C4-2B (cell line): Measurements from ENCODE around the gene B9D1.

ENCODE experiments used
- H3K27ac ChIP-seq: fragments of 450-650 bp; 2 replicates; pipeline ENCODE4 v1.5.1; 2017
- ZFX ChIP-seq: fragments of 450-650 bp; IDR thresholded peaks from 2 replicates; pipeline ENCODE4 v1.6.1; 2017
- TF ChIP-seq, protein P1 (sequence below): fragments of 450-650 bp; conservative IDR thresholded peaks from 2 replicates; pipeline ENCODE4 v1.5.1; 2017; ENCODE audit warnings: mild to moderate bottlenecking

B9D1 gene

GRCh38 chr17:19372439-19372838 is 9.9 kb upstream of the B9D1 start:
- no peak for TF ChIP-seq ZFX
- TF ChIP-seq, protein P1, sequence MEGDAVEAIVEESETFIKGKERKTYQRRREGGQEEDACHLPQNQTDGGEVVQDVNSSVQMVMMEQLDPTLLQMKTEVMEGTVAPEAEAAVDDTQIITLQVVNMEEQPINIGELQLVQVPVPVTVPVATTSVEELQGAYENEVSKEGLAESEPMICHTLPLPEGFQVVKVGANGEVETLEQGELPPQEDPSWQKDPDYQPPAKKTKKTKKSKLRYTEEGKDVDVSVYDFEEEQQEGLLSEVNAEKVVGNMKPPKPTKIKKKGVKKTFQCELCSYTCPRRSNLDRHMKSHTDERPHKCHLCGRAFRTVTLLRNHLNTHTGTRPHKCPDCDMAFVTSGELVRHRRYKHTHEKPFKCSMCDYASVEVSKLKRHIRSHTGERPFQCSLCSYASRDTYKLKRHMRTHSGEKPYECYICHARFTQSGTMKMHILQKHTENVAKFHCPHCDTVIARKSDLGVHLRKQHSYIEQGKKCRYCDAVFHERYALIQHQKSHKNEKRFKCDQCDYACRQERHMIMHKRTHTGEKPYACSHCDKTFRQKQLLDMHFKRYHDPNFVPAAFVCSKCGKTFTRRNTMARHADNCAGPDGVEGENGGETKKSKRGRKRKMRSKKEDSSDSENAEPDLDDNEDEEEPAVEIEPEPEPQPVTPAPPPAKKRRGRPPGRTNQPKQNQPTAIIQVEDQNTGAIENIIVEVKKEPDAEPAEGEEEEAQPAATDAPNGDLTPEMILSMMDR: no peak
- H3K27ac ChIP-seq: no peak overlapping the region

- TF ChIP-seq, protein P1: no peak
- no peak for TF ChIP-seq ZFX
- H3K27ac ChIP-seq: no peak overlapping the region
Observed at GRCh38 chr17:19372011-19372370, 9.5 kb upstream of the B9D1 start.

DNA sequence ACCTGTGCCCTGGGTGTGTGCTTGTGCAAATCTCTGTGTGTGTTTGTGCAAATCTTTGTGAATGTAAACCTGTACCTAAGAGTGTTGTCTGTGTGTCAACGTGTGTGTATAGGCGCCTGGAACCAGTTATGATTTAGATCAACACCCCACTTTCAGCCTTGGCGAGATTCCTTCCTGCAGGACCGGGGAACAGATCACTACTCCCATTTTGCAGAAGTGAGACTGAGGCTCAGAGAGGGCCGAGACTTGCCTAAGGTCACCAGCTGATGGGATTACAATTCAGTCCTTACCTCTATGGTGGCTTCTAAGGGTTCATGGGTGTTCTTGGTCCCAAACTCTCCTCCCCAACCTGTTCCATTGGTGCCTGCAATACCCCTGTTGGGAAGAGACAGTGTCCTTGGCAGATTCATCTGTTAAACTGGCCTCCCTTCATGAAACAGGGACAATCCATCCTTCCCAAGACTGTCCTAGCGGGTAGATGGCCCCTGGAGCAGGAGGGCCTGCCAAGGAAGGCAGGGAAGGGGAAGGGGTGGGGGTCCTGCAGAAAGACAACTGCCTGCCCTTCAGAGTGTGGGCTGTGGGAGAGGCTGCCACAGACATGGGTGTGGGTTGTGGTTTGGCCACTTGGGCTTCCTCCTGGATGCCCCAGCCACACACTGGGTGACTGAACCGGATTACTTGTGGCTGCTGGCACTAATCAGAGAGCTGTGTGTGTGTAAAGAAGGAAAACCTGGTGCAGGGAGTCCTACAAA is 8.9 kb upstream of the B9D1 start:
- TF ChIP-seq ZFX: no peak
- TF ChIP-seq, protein P1: no peak

DNA sequence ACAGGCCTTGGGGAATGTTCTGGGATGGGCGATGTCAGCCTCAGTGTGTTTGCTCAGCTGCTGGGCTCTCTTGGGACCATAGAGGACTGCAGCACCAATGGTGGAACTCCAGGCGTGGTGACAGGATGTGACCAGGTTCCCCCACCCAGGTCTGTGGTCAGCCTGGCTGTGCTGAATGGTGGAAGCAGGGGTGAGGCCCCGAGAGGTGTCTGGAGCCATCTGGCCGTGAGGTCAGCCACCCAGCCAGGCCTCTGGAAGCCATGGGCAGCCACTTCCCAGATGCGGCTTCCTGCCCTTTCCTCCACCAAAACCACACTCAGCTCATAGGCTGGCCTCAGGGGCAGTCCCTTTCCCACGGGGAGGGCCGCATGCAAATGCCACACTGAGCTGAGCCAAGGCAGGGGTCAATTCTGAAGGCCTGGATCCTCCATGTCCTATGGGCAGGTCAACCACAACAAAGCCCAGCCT is 8.0 kb upstream of the B9D1 start:
- no peak overlapping the region for H3K27ac ChIP-seq
- no peak for TF ChIP-seq ZFX
- TF ChIP-seq, protein P1: no peak

More for the DNA sequence above, 8.9 kb upstream of the B9D1 start:
- H3K27ac ChIP-seq: no peak overlapping the region

- no peak overlapping the region for H3K27ac ChIP-seq
- no peak for TF ChIP-seq ZFX
- TF ChIP-seq, protein P1: no peak
Observed at GRCh38 chr17:19369846-19370492, 7.4 kb upstream of the B9D1 start.

- H3K27ac ChIP-seq: no peak overlapping the region
- TF ChIP-seq ZFX: no peak
- TF ChIP-seq, protein P1: no peak
Observed at GRCh38 chr17:19369107-19369778, 6.7 kb upstream of the B9D1 start.

GRCh38 chr17:19368229-19368628 is 5.7 kb upstream of the B9D1 start:
- H3K27ac ChIP-seq: no peak overlapping the region
- TF ChIP-seq, protein P1: no peak
- no peak for TF ChIP-seq ZFX
